NOMO-1 treated with dmso at 0.1 percent for 144 hours (cell line): ENCODE measurements around the gene ZNF26.

Experiments
- DNase-seq: peaks from one replicate; lab custom pipeline; 2025; ENCODE audit not compliant: unreplicated experiment; lab: John Stamatoyannopoulos, UW

ZNF26 gene

DNA sequence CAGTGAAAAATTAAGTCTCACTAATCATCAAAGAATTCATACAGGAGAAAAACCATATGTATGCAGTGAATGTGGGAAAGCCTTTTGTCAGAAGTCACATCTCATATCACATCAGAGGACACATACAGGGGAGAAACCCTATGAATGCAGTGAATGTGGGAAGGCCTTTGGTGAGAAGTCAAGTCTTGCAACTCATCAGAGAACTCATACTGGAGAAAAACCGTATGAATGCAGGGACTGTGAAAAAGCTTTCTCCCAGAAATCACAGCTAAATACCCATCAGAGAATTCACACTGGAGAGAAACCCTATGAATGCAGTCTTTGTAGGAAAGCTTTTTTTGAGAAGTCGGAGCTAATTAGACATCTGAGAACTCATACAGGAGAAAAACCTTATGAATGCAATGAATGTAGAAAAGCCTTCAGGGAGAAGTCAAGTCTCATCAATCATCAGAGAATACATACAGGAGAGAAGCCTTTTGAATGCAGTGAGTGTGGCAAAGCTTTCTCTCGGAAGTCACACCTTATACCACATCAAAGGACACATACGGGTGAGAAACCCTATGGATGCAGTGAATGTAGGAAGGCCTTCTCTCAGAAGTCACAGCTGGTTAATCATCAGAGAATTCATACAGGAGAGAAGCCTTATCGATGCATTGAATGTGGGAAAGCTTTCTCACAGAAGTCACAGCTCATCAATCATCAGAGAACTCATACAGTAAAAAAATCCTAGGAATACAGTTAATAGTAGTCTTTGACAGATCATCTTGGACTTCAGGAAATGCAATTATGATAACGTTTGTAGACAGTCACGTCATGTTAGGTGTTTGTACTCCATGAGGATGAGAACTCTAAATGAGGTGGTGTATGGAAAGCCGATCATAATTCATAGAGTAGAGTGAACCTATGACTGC is 72.3 kb downstream of the ZNF26 start:
- no peak for DNase-seq

DNA sequence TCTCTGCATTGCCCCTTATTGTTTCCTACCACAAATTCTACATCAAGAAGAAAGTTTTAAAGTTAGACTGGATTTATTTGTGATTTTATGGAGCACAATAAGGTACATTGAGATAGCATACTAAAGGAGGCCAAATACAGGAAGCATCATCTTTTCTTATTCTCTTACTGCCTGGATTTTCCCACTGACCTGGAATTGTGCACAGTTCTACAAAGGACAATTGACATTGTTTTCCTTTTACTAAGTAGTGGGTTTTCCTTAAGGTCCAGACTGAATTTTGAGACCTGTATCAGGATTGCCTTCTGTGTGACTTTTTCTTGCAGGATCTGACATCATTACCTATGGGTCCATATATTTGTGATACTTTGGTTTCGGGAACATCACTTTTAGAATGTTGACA is 75.8 kb downstream of the ZNF26 start:
- no peak for DNase-seq

DNA sequence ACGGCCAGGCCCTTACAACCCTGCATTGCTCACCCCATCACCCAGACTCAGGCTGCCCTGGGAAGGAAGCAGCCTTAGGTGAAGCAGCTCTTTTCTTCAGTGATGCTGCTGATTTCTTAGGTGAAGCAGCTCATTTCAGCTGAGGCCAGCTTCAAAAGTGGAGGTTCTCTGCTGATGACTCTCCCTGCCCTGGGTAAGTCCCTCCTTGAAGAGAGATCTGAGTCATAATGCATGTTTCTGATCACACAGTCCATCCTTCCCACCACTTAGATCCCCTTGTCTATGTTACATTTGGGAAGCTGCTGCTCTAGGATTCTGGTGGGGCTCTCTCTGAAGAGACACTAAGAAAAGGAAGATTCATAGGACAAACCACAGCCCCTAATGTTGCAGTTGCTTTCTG is 77.4 kb downstream of the ZNF26 start:
- no peak for DNase-seq

DNA sequence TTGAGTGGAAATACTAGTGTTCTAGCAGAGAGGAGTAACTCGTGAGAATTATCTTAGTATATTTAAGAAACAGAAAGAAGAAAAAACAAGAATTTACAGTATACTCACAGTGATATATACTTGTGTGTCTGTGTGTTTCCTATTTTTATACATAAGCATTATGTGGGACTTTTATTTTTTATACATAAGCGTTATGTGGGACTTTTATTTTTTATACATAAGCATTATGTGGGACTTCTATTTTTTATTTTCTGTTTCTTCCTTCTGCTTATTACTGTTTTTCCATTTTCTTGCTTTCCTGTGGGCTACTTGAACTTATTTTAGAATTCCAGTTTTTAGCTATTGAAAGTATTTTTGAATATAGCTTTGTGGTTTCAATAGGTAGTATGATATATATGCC is 87.7 kb downstream of the ZNF26 start:
- no peak for DNase-seq
